Measurements from ENCODE around the gene SPATA33. TPM values are rescaled to one million over a fixed set of nuclear protein-coding genes. Genes with fewer than 3 reads are reported as not detected.
"Not testable (repeated sequence)": the region's sequence is repeated elsewhere in the genome, so short reads cannot be mapped to it uniquely, and the experiment has no call there.

The SPATA33 gene
- total RNA-seq, 5 donors from 2014 or later (not counting 1 experiment from before 2014, with no cell fraction given), result 5.0 to 11.1 (median 8.1) TPM

GRCh38 chr16:89689621-89690020, 32.0 kb downstream of the SPATA33 start:
- no CpG with 5 or more reads among the region's 4 CpGs for WGBS (ENCODE audit: insufficient coverage)
- DNase-seq; H3K4me3 ChIP-seq (ENCODE audit: control insufficient read depth in 1 of 2, extremely low read depth in 1 of 2, low read length in 1 of 2); H3K36me3 Mint-ChIP-seq; H3K27me3 Mint-ChIP-seq; H3K27me3 ChIP-seq (replicated peaks in 1 of 2; ENCODE audit: control insufficient read depth in 2 of 2, extremely low read depth in 1 of 2, insufficient read depth in 2 of 2, low read length in 1 of 2); H3K4me3 Mint-ChIP-seq; H3K27ac Mint-ChIP-seq; H3K27ac ChIP-seq (ENCODE audit: low read length); H3K9me3 Mint-ChIP-seq; CTCF ChIA-PET; H3K9me3 ChIP-seq; ATAC-seq (replicated peaks in 1 of 4): not testable (repeated sequence)
- peaks cover 7 to 20% of the 10 kb centered on the region in 2 experiments for H3K4me1 ChIP-seq (ENCODE audit: control insufficient read depth in 1 of 2, extremely low read depth in 1 of 2, insufficient read depth in 2 of 2, low read length in 2 of 2)
- H3K36me3 ChIP-seq (ENCODE audit: control insufficient read depth in 2 of 2, extremely low read depth in 1 of 2, insufficient read depth in 1 of 2, low read length in 1 of 2), result peaks cover 21 to 33% of the 10 kb centered on the region in 2 donors
- POLR2A ChIA-PET, result interaction anchor here in 1 of 2 donors (0.6 kb wide), 1 partner anchor 177 kb away, joined by 4 read pairs; no protein-coding TSS in a partner anchor
- peaks cover 15 to 19% (median 17%) of the 10 kb centered on the region in 3 donors for H3K4me1 Mint-ChIP-seq

- Histone ChIP-seq H3K27ac (ENCODE audit: low read length) (no peak overlapping the region), H3K27me3 (replicated peaks in 1 of 2; ENCODE audit: control insufficient read depth in 2 of 2, extremely low read depth in 1 of 2, insufficient read depth in 2 of 2, low read length in 1 of 2) (no peaks in the 10 kb centered on the region), H3K4me3 (ENCODE audit: control insufficient read depth in 1 of 2, extremely low read depth in 1 of 2, low read length in 1 of 2) (no peak overlapping the region), H3K4me1 (ENCODE audit: control insufficient read depth in 1 of 2, extremely low read depth in 1 of 2, insufficient read depth in 2 of 2, low read length in 2 of 2) (peaks cover 7 to 25% of the 10 kb centered on the region in 2 experiments), H3K36me3 (ENCODE audit: control insufficient read depth in 2 of 2, extremely low read depth in 1 of 2, insufficient read depth in 1 of 2, low read length in 1 of 2) (peaks cover 21 to 39% of the 10 kb centered on the region in 2 donors), H3K9me3 (no peaks in the 10 kb centered on the region)
- H3K27me3 Mint-ChIP-seq, result no peaks in the 10 kb centered on the region
- DNase-seq, result no peak
- H3K4me1 Mint-ChIP-seq, result peaks cover 15 to 22% (median 19%) of the 10 kb centered on the region in 3 donors
- H3K27ac Mint-ChIP-seq, result no peak overlapping the region
- CTCF ChIA-PET, result no interaction called here
- WGBS (ENCODE audit: insufficient coverage), result 100% methylated on average over 10 of the region's 16 CpGs
- no peaks in the 10 kb centered on the region for H3K9me3 Mint-ChIP-seq
- POLR2A ChIA-PET, result no interaction called here
- H3K4me3 Mint-ChIP-seq, result no peak overlapping the region
- ATAC-seq (replicated peaks in 1 of 4), result no peak
- peaks cover 10% of the 10 kb centered on the region for H3K36me3 Mint-ChIP-seq
Observed at GRCh38 chr16:89690392-89690901, 32.8 kb downstream of the SPATA33 start.

GRCh38 chr16:89691231-89691985, 33.8 kb downstream of the SPATA33 start:
- H3K9me3 ChIP-seq, result no peaks in the 10 kb centered on the region
- no peak for ATAC-seq (replicated peaks in 1 of 4)
- Mint-ChIP-seq H3K27me3 (no peaks in the 10 kb centered on the region), H3K4me1 (peaks cover 13 to 27% (median 19%) of the 10 kb centered on the region in 3 donors), H3K36me3 (peaks cover 10% of the 10 kb centered on the region), H3K27ac (no peak overlapping the region), H3K9me3 (no peaks in the 10 kb centered on the region), H3K4me3 (no peak overlapping the region)
- WGBS (ENCODE audit: insufficient coverage), result 96% methylated on average over 9 of the region's 21 CpGs
- no peak overlapping the region for H3K4me3 ChIP-seq (ENCODE audit: control insufficient read depth in 1 of 2, extremely low read depth in 1 of 2, low read length in 1 of 2)
- H3K4me1 ChIP-seq (ENCODE audit: control insufficient read depth in 1 of 2, extremely low read depth in 1 of 2, insufficient read depth in 2 of 2, low read length in 2 of 2), result peaks cover 7 to 27% of the 10 kb centered on the region in 2 experiments
- H3K27ac ChIP-seq (ENCODE audit: low read length), result no peak overlapping the region
- CTCF ChIA-PET, result no interaction called here
- POLR2A ChIA-PET, result no interaction called here
- H3K36me3 ChIP-seq (ENCODE audit: control insufficient read depth in 2 of 2, extremely low read depth in 1 of 2, insufficient read depth in 1 of 2, low read length in 1 of 2), result peaks cover 21 to 44% of the 10 kb centered on the region in 2 donors
- H3K27me3 ChIP-seq (replicated peaks in 1 of 2; ENCODE audit: control insufficient read depth in 2 of 2, extremely low read depth in 1 of 2, insufficient read depth in 2 of 2, low read length in 1 of 2), result no peaks in the 10 kb centered on the region
- no peak for DNase-seq

- H3K36me3 Mint-ChIP-seq, result peaks cover 10% of the 10 kb centered on the region
- H3K4me1 Mint-ChIP-seq, result peaks cover 11 to 28% (median 21%) of the 10 kb centered on the region in 3 donors
- WGBS (ENCODE audit: insufficient coverage), result 92% methylated on average over 12 of the region's 13 CpGs
- Histone ChIP-seq H3K27me3 (replicated peaks in 1 of 2; ENCODE audit: control insufficient read depth in 2 of 2, extremely low read depth in 1 of 2, insufficient read depth in 2 of 2, low read length in 1 of 2) (no peaks in the 10 kb centered on the region), H3K4me3 (ENCODE audit: control insufficient read depth in 1 of 2, extremely low read depth in 1 of 2, low read length in 1 of 2) (no peak overlapping the region), H3K36me3 (ENCODE audit: control insufficient read depth in 2 of 2, extremely low read depth in 1 of 2, insufficient read depth in 1 of 2, low read length in 1 of 2) (peaks cover 21 to 44% of the 10 kb centered on the region in 2 donors), H3K4me1 (ENCODE audit: control insufficient read depth in 1 of 2, extremely low read depth in 1 of 2, insufficient read depth in 2 of 2, low read length in 2 of 2) (peaks cover 7 to 31% of the 10 kb centered on the region in 2 experiments), H3K27ac (ENCODE audit: low read length) (no peak overlapping the region), H3K9me3 (no peaks in the 10 kb centered on the region)
- DNase-seq, result no peak
- H3K27me3 Mint-ChIP-seq, result no peaks in the 10 kb centered on the region
- POLR2A ChIA-PET, result no interaction called here
- ATAC-seq (replicated peaks in 1 of 4), result no peak
- no peak overlapping the region for H3K4me3 Mint-ChIP-seq
- no peaks in the 10 kb centered on the region for H3K9me3 Mint-ChIP-seq
- CTCF ChIA-PET, result no interaction called here
- no peak overlapping the region for H3K27ac Mint-ChIP-seq
Observed at GRCh38 chr16:89691986-89692569, 34.4 kb downstream of the SPATA33 start.

- Mint-ChIP-seq H3K27ac (no peak overlapping the region), H3K9me3 (no peaks in the 10 kb centered on the region), H3K36me3 (peaks cover 10% of the 10 kb centered on the region)
Observed at GRCh38 chr16:89693289-89693731, 35.7 kb downstream of the SPATA33 start.

GRCh38 chr16:89693931-89694783, 36.5 kb downstream of the SPATA33 start:
- Histone ChIP-seq H3K4me3 (ENCODE audit: control insufficient read depth in 1 of 2, extremely low read depth in 1 of 2, low read length in 1 of 2) (no peak overlapping the region), H3K36me3 (ENCODE audit: control insufficient read depth in 2 of 2, extremely low read depth in 1 of 2, insufficient read depth in 1 of 2, low read length in 1 of 2) (peaks cover 21 to 50% of the 10 kb centered on the region in 2 donors), H3K9me3 (no peaks in the 10 kb centered on the region), H3K27ac (ENCODE audit: low read length) (no peak overlapping the region), H3K4me1 (ENCODE audit: control insufficient read depth in 1 of 2, extremely low read depth in 1 of 2, insufficient read depth in 2 of 2, low read length in 2 of 2) (peaks cover 0 to 25% of the 10 kb centered on the region in 2 experiments), H3K27me3 (replicated peaks in 1 of 2; ENCODE audit: control insufficient read depth in 2 of 2, extremely low read depth in 1 of 2, insufficient read depth in 2 of 2, low read length in 1 of 2) (no peaks in the 10 kb centered on the region)
- H3K36me3 Mint-ChIP-seq, result peaks cover 10% of the 10 kb centered on the region
- no peaks in the 10 kb centered on the region for H3K9me3 Mint-ChIP-seq
- H3K4me3 Mint-ChIP-seq, result no peak overlapping the region
- H3K27me3 Mint-ChIP-seq, result no peaks in the 10 kb centered on the region
- peaks cover 4 to 21% (median 11%) of the 10 kb centered on the region in 3 donors for H3K4me1 Mint-ChIP-seq
- ATAC-seq (replicated peaks in 1 of 4) (no peak), DNase-seq (no peak)
- 90% methylated on average over 28 of the region's 32 CpGs for WGBS (ENCODE audit: insufficient coverage)
- H3K27ac Mint-ChIP-seq, result no peak overlapping the region
- POLR2A ChIA-PET, result no interaction called here
- CTCF ChIA-PET, result no interaction called here

More at GRCh38 chr16:89693289-89693731, 35.7 kb downstream of the SPATA33 start:
- H3K4me1 Mint-ChIP-seq, result peaks cover 4 to 20% (median 11%) of the 10 kb centered on the region in 3 donors
- POLR2A ChIA-PET, result no interaction called here
- no peaks in the 10 kb centered on the region for H3K27me3 ChIP-seq (replicated peaks in 1 of 2; ENCODE audit: control insufficient read depth in 2 of 2, extremely low read depth in 1 of 2, insufficient read depth in 2 of 2, low read length in 1 of 2)
- no peaks in the 10 kb centered on the region for H3K9me3 ChIP-seq
- no peak overlapping the region for H3K27ac ChIP-seq (ENCODE audit: low read length)
- H3K4me3 Mint-ChIP-seq, result peak overlapping the region in 1 of 3 donors; percentile 13
- no peak overlapping the region for H3K4me3 ChIP-seq (ENCODE audit: control insufficient read depth in 1 of 2, extremely low read depth in 1 of 2, low read length in 1 of 2)
- no peak for ATAC-seq (replicated peaks in 1 of 4)
- WGBS (ENCODE audit: insufficient coverage), result 95% methylated on average over 11 of the region's 11 CpGs
- peaks cover 0 to 25% of the 10 kb centered on the region in 2 experiments for H3K4me1 ChIP-seq (ENCODE audit: control insufficient read depth in 1 of 2, extremely low read depth in 1 of 2, insufficient read depth in 2 of 2, low read length in 2 of 2)
- no peak for DNase-seq
- CTCF ChIA-PET, result no interaction called here
- no peaks in the 10 kb centered on the region for H3K27me3 Mint-ChIP-seq
- H3K36me3 ChIP-seq (ENCODE audit: control insufficient read depth in 2 of 2, extremely low read depth in 1 of 2, insufficient read depth in 1 of 2, low read length in 1 of 2), result peaks cover 21 to 50% of the 10 kb centered on the region in 2 donors

Measured in T-cell (primary cell).